Stimulated activated CD4-positive, alpha-beta T cell treated with anti-CD3 and anti-CD28 coated beads, Interleukin-1b, Interleukin-23, amount 100 ng/mL, for 48 hours (primary cell): ENCODE measurements around the gene PGM3.

Experiments
- DNase-seq: peaks from one replicate; pipeline ENCODE4 v3.0.0-alpha.2; 2020

The PGM3 gene

DNA sequence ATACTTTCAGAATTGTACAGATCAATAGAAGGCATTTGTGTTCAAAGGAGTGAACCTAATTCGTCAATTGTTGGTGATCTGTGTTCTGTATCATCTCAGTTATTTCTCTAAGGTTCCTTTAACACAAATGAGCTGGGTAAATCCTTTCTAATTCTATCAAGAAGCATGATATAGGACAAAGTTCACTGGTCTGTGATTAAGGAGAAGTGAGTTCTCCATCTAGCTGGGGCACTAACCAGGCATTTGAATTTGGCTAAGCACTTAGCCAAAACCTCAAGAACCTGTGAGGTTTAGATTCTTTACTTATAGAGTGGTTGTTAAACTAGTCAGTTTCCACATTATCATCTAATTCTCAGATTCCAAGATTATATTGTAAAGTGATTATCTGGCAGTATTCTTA lies 75.3 kb downstream of the PGM3 start:
- no peak for DNase-seq
